ENCODE measurements around the gene DCC.

Gene DCC

DNA sequence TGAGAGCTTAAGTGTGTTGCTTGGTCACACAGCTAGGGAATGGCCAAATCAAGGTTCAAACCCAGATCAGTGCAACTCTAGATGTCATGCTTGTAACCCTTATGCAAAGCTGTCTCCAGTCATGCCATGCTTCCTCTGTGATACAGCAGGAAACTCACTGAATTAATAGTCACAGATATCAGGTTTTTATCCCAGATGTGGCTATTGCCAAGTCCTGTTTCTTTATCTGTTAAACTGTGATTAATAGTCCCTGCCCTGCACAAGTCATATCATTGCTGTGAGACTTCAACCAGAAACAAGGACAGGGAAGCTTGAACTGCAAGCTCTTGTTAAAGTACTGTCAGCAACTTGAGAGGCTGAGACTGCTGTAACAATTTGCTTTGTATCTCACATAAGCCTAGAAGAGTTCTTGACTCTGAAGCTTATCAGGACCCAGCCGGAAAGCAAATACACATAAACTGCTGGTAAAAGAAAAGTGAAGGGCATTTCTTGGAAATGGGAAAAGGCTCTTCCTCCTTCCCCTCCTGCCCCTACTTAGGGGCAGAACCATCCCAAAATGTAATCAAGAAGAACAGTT, 609.0 kb downstream of the DCC start:
- no peak for DNase-seq

DNA sequence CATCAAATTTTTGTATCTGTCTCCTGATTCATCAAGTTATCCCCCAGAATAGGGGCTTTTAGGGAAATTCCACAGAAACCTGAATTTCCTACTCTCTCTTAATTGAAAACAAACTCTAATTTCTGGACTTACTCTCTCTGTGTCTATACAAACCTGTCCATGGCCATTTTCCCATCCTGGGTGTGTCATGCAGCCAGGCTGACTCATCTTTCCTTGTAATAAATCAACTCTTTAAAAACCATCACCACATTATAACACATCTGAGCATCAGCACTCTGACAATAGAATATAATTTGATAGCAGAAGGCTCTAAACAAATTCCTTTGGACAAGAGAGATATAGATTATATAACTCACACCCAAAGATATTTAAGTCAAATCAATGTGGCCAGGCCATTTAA, 610.2 kb downstream of the DCC start:
- DNase-seq = no peak

DNA sequence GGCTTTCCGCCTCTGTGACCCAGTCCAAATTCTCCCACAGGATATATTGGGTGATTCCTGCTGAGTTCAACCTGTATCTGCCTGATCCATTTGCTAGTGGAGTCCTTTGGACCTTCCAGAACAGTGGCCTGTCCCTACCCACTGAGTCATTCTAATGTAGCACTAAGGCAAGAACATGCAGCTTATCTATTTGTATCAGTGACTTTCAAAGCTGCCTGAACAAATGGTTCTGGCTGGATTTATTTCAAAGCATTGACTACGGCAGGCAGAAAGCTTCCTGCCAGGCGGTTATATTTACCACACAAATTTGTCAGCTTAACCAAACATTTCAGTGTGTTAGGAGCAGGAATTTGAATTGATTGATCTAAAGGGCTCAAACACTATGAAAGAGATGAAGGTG, 613.4 kb downstream of the DCC start:
- DNase-seq = no peak

DNA sequence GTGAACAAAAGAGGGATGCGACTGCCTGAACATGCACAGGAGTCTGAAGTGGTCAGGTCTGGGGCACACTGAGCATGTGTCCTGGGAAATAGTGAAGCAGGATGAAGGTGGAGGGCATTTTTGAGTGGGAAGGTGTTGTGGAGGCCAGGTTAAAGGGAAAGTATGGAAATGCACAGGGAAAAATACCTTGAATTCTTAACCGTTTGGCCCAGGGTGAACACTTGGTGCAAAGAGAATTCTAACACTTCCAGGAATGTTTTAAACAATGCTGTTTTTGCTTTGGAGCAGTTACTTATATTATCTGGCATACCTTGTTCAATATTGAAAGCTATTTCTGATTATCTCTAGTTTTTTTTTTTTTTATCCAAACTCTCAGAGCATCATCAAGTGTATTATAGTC, 623.5 kb downstream of the DCC start:
- DNase-seq = no peak

GRCh38 chr18:52970686-52971085, 630.7 kb downstream of the DCC start:
- no peak for DNase-seq

DNA sequence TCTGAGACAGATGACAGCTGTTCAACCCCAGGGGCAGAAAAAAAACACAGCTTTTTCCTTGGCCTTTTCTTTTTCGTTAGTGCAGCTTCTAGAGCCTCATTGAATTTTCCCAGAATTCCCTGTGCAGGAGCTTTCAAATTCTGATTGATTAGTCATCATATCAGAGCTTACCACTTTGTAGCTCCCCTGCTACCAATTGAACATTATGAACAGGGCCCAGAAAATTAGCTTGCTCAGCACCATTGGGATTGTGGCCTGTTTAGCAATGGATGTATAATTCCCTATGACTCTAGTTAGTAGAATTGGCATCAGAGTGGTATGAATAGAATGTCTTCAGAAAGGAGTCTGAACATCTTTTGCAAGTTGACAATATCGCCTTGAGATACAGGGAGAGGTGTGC, 631.1 kb downstream of the DCC start:
- no peak for DNase-seq

DNA sequence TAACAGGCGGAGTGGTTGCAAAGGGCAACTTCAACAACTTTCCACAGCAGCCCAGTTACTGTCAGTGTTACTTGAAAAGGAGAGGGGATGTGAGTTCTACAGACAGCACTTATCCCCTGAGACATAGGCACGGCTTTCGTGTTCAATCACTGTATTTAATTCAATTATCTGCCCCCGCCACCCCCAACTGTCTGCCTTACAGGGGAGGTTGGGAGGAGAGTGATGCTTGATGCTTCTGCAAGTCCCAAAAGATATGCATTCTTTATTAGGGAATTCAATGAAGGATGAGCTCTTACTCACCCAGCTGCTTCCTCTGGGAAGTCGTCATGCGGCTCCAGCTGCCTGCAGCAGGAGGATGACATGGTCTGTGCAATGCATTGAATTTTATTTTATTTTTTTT, 639.9 kb downstream of the DCC start:
- no peak for DNase-seq

GRCh38 chr18:52991246-52991645, 651.2 kb downstream of the DCC start:
- DNase-seq = no peak

- DNase-seq = no peak
These were observed 652.0 kb downstream of the DCC start for GRCh38 chr18:52992041-52992440.

GRCh38 chr18:52995875-52996274, 655.9 kb downstream of the DCC start:
- DNase-seq = no peak

- no peak for DNase-seq
These were observed 659.6 kb downstream of the DCC start for GRCh38 chr18:52999633-53000032.

DNA sequence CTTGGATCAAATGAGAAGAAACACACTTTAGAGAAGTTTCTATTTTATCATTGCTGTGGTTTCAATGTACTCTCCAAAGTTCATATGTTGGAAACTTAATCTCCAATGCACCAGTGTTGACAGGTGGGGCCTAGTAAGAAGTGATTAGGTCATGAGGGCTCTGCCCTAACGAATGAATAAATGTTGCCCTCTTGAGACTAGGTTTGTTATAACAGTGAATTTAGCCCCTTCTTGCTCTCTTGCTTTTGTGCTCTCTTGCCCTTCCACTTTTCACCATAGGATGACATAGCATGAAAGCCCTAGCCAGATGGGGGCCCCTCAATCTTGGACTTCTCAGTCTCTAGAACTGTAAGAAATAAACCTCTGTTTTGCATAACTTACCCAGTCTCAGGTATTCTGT, 664.8 kb downstream of the DCC start:
- no peak for DNase-seq

- no peak for DNase-seq
These were observed 678.8 kb downstream of the DCC start for GRCh38 chr18:53018791-53019190.

DNA sequence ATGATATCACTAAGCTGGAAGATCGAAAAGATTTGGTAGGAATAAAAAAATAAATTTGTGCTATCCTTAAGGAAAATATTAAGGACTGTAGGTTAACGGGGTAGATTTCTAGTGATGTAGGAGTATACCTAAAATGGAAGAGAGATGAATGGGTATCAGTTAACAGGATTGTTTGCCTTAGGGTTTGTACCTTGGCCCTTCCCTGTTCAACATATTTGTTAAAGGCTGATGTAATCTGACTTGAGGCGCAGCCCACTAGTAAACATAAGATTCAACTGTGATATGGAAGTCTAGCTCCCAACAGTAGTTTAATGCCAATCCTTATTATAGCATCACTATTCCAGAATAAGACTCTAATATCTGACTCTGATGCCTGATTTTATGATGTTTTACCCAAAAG, 685.2 kb downstream of the DCC start:
- DNase-seq = no peak

DNA sequence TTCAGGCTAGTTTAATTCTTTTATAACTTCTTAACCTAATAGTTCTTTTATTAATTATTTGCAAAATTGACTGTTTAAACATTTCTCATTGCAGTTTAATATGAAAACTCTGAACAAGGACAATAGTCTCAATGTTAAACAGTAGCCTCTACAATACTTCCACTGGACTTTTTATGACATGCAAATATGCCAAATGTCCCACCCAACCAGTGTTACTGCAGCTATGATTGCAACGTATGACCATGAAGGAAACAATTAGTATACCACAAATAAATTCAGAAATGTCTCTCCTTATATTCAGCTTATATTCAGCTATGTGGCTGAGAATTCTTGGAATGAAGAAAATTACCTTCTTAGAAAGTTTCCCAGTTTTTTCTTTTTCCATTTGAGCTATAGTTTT, 688.6 kb downstream of the DCC start:
- DNase-seq = no peak

DNA sequence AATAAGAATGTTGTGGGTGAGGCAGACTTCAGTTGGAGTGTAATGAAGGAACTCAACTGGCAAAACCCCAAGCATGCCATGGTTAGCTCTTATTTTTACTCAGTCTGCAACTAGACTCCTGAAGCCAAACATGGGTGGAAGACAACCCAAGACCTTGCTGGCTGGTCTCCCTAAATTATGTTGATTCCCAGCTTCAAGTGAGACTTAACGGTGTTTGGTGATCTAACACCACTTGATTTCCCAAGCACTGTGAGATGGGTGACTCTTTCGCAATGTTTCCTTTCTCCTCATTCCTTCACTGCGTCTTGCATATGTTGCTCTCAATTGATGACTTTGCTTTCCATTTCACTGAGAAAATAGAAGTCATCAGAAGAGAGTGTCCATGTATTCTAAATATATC, 693.1 kb downstream of the DCC start:
- no peak for DNase-seq

- DNase-seq = no peak
These were observed 698.6 kb downstream of the DCC start for GRCh38 chr18:53038608-53039007.

DNA sequence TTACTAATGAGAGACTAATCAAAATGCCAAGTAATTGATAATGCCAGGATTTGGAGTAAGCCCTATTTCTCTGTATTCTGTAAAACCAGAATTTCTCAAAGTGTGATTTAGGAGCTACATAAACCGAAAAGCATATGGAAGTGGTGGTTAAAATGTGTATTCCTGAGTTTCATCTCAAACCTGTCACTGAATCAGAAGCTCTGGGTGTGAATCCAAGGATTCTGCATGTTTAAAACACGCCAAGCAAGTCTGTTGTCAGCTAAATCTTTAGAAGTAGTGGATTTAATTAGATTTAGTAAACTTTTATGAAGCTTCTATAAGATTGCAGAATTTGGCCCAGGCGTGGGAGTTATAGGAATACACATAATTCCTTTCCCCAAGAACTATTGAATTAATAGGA, 700.3 kb downstream of the DCC start:
- DNase-seq = no peak

DNA sequence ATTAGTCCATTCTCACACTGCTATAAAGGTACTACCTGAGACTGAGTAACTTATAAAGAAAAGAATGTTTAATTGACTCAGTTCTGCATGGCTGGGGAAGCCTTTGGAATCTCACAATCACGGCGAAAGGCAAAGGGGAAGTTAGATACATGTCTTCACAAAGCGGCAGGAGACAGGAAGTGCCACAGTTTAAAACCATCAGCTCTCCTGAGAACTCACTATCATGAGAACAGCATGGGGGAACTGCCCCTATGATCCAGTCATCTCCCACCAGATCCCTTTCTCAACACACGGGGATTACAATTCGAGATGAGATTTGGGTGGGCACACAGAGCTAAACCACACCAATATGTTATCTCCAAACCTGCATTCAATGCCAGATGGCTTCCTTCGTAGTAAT, 716.1 kb downstream of the DCC start:
- no peak for DNase-seq

DNA sequence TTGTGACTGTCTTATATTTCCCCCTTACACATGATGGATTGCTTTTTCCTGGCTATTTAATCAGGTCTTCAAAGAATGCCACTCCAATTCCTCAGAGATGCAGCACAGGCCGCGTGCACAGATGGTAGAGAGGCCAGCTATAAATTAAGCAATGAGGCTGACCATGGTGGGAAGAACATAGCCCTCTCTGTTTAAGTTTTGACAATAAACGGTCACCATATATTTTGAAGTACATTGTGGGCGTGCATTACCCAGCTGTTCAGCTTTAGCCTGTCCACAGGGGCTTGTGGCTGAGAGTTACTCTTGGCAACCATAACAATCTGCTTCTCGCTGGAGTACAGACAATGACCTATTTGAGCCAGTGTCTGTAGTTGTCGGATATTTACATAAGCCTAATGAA, 730.8 kb downstream of the DCC start:
- DNase-seq = no peak

DNA sequence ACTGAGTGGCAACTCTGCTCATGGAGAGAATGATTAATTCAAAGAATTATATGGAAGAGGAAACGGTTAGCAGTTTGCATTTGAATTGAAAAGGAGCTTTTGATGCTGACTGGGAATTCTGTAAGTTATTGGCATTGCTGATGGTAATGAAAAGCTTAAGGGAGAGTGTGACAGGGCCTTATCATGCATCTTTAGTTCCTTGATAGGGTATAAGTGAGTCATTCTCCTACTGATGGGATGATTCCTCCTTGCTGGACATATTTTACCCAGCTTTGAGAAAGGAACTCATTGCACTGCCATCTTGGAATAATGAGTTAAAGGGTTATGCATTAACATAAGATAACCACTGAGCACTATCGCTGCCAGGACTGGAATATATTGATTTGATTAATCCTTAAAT, 740.7 kb downstream of the DCC start:
- no peak for DNase-seq

DNA sequence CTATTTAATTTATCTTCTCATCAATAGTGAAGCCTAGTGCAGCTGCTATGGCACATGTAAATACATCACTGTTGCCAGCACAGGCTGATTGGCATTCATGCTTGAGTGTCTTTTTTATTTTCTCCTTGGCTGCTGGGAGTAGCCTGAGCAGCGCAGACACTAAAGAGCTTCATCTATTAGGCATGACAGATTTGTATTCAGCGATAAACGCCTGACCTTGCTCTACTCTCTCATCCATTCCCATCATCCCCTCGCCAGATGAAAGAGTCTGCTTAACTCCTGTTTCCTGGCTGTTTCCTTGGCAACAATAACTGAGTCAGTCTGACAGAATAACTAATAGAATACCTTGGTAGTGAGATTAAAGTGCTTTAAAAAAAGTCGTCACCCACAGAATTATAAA, 753.6 kb downstream of the DCC start:
- no peak for DNase-seq

GRCh38 chr18:53101536-53102105, 761.6 kb downstream of the DCC start:
- DNase-seq = no peak

GRCh38 chr18:53114441-53114840, 774.4 kb downstream of the DCC start:
- DNase-seq = no peak

- no peak for DNase-seq
These were observed 776.0 kb downstream of the DCC start for GRCh38 chr18:53115876-53116585.
